GM23338 (cell line): ENCODE data around the gene ZNF19. TPM values are rescaled to one million over a fixed set of nuclear protein-coding genes. Genes with fewer than 3 reads are reported as not detected.

Experiments used
- ATAC-seq: fragments of 200-7000 bp; cut with Tn5 transposase; 3 replicates; pipeline ENCODE4 v1.9.1; 2020
- DNase-seq: peaks from one replicate; pipeline ENCODE4 v3.0.0-alpha.2; 2015; ENCODE audit warnings: low spot score
- H2AFZ ChIP-seq: fragments of 200-600 bp; sonication (generic); 2 replicates; pipeline ENCODE4 v1.8.0; 2016; ENCODE audit warnings: antibody characterized with exemption, mild to moderate bottlenecking, moderate library complexity
- H3F3A ChIP-seq: fragments of 200-600 bp; sonication (generic); replicated peaks from 2 replicates; pipeline ENCODE4 v1.8.0; 2017; ENCODE audit warnings: antibody characterized with exemption, mixed run types, low read depth
- H3K27ac ChIP-seq: fragments of 200-600 bp; sonication (generic); 2 replicates; pipeline ENCODE4 v1.6.1; 2016; ENCODE audit warnings: low read depth
- H3K27me3 ChIP-seq: fragments of 200-600 bp; sonication (generic); 2 replicates; pipeline ENCODE4 v1.8.0; 2016; ENCODE audit warnings: mild to moderate bottlenecking, mixed run types, moderate library complexity; ENCODE audit not compliant: insufficient read depth
- H3K36me3 ChIP-seq: fragments of 200-600 bp; sonication (generic); 2 replicates; pipeline ENCODE4 v1.8.0; 2016; ENCODE audit warnings: mild to moderate bottlenecking; ENCODE audit not compliant: insufficient read depth
- H3K4me1 ChIP-seq: fragments of 200-600 bp; sonication (generic); 2 replicates; pipeline ENCODE4 v1.8.0; 2016; ENCODE audit warnings: mild to moderate bottlenecking, moderate library complexity; ENCODE audit not compliant: insufficient read depth
- H3K4me2 ChIP-seq: fragments of 200-600 bp; sonication (generic); 2 replicates; pipeline ENCODE4 v1.7.1; 2017; ENCODE audit warnings: mixed run types
- H3K4me3 ChIP-seq: fragments of 200-600 bp; sonication (generic); 2 replicates; pipeline ENCODE4 v1.6.1; 2016; ENCODE audit warnings: mixed run types
- H3K79me2 ChIP-seq: fragments of 200-600 bp; sonication (generic); replicated peaks from 2 replicates; pipeline ENCODE4 v1.8.0; 2017; ENCODE audit warnings: mild to moderate bottlenecking; ENCODE audit not compliant: insufficient read depth
- H3K9me2 ChIP-seq: fragments of 200-600 bp; sonication (generic); 2 replicates; pipeline ENCODE4 v1.8.0; 2017; ENCODE audit not compliant: insufficient read depth
- H4K20me1 ChIP-seq: fragments of 200-600 bp; sonication (generic); replicated peaks from 2 replicates; pipeline ENCODE4 v1.8.0; 2017; ENCODE audit warnings: mild to moderate bottlenecking; ENCODE audit not compliant: insufficient read depth
- H3K27ac Mint-ChIP-seq: 2 replicates; pipeline ENCODE4 v1.8.0; 2020; ENCODE audit warnings: inconsistent platforms, mild to moderate bottlenecking, moderate library complexity, mixed read lengths
- H3K27me3 Mint-ChIP-seq: 3 replicates; pipeline ENCODE4 v1.8.0; 2022; ENCODE audit warnings: low read depth, mild to moderate bottlenecking, moderate library complexity, mixed read lengths, inconsistent platforms; ENCODE audit not compliant: insufficient read depth, poor library complexity
- H3K36me3 Mint-ChIP-seq: 3 replicates; pipeline ENCODE4 v1.8.0; 2021; ENCODE audit warnings: low read depth, mild to moderate bottlenecking, inconsistent platforms, moderate library complexity, mixed read lengths
- H3K4me1 Mint-ChIP-seq: 3 replicates; pipeline ENCODE4 v1.8.0; 2020; ENCODE audit warnings: mild to moderate bottlenecking, inconsistent platforms, mixed read lengths
- H3K4me3 Mint-ChIP-seq: 3 replicates; pipeline ENCODE4 v1.8.0; 2021; ENCODE audit warnings: moderate library complexity, mild to moderate bottlenecking, inconsistent platforms, mixed read lengths
- H3K9me3 Mint-ChIP-seq: 3 replicates; pipeline ENCODE4 v1.8.0; 2020; ENCODE audit warnings: moderate library complexity, mild to moderate bottlenecking, inconsistent platforms, mixed read lengths
- CREB1 ChIP-seq: fragments of 250-450 bp; sonication (Bioruptor Pico); IDR thresholded peaks from 2 replicates; pipeline ENCODE4 v1.5.0; 2020; ENCODE audit warnings: low read depth, mild to moderate bottlenecking, moderate library complexity
- CTCF ChIP-seq, 2 experiments: fragments of 200-600 bp in 1 of 2; sonication (generic) in 1 of 2; conservative IDR thresholded peaks; 2 replicates each; pipeline versions ENCODE4 v1.5.1 to v1.6.1; 2016 to 2017; ENCODE audit warnings: antibody characterized with exemption in 2 of 2, low read depth in 2 of 2, mild to moderate bottlenecking in 2 of 2, moderate library complexity in 1 of 2
- EZH2phosphoT487 ChIP-seq: fragments of 200-600 bp; sonication (generic); IDR thresholded peaks from one replicate; pipeline ENCODE4 v1.8.1; 2018; ENCODE audit warnings: antibody characterized with exemption; ENCODE audit not compliant: unreplicated experiment
- NANOG ChIP-seq: IDR thresholded peaks from 2 replicates; pipeline ENCODE4 v1.6.1; 2016; ENCODE audit warnings: antibody characterized with exemption, borderline replicate concordance
- STAT1 ChIP-seq: IDR thresholded peaks from one replicate; pipeline ENCODE4 v1.6.1; 2016; ENCODE audit warnings: antibody characterized with exemption; ENCODE audit not compliant: unreplicated experiment
- ZNF331 ChIP-seq: fragments of 250-450 bp; sonication (Bioruptor Pico); IDR thresholded peaks from 2 replicates; pipeline ENCODE4 v1.5.0; 2020; ENCODE audit warnings: low read depth, mild to moderate bottlenecking, moderate library complexity
- polyA plus RNA-seq: library from polyadenylated mRNA; unstranded; fragments of >200 nt; fragmentation: Nextera tagmentation; extraction: Ambion mirVana; gene quantifications from 2 replicates; pipeline ENCODE4 v1.2.1, GENCODE V29; 2016
- total RNA-seq: library from RNA; depleted of rRNA; stranded (reverse); fragments of >200 nt; shearing (Covaris generic); gene quantifications from 2 replicates; pipeline ENCODE4 v1.2.3, GENCODE V29; 2014

The ZNF19 gene
- total and polyA plus RNA-seq, 2 experiments from 2014 or later, result 1.0 to 4.8 TPM

GRCh38 chr16:71537643-71538042 lies 48.5 kb upstream of the ZNF19 start:
- no peak overlapping the region for H3K4me3 Mint-ChIP-seq
- no peaks in the 10 kb centered on the region for H3F3A ChIP-seq
- H3K36me3 Mint-ChIP-seq, result no peaks in the 10 kb centered on the region; the same call in 2 of the 3 replicates
- TF ChIP-seq NANOG, result no peak
- peak; percentile 68 to 93 for TF ChIP-seq CTCF (conservative IDR thresholded peaks at IDR 0.05; ENCODE audit: low read depth in 2 of 2)
- TF ChIP-seq ZNF331 (CRISPR knock-in tag), result no peak
- no peak for TF ChIP-seq CREB1 (CRISPR knock-in tag)
- no peaks in the 10 kb centered on the region; the same call in 1 of the 2 replicates for H4K20me1 ChIP-seq
- no peaks in the 10 kb centered on the region for H3K4me1 ChIP-seq
- H3K36me3 ChIP-seq, result no peaks in the 10 kb centered on the region
- no peak overlapping the region for H2AFZ ChIP-seq
- no peaks in the 10 kb centered on the region for H3K9me2 ChIP-seq
- H3K79me2 ChIP-seq, result no peaks in the 10 kb centered on the region
- H3K27me3 ChIP-seq, result no peaks in the 10 kb centered on the region
- ATAC-seq, result peak; percentile 87
- H3K27me3 Mint-ChIP-seq, result peaks cover 3% of the 10 kb centered on the region
- no peaks in the 10 kb centered on the region for H3K9me3 Mint-ChIP-seq
- no peak overlapping the region for H3K4me3 ChIP-seq
- H3K4me1 Mint-ChIP-seq, result peaks cover 7% of the 10 kb centered on the region
- peak; percentile 82 for DNase-seq
- H3K27ac Mint-ChIP-seq, result no peak overlapping the region
- H3K4me2 ChIP-seq, result no peak overlapping the region
- no peak overlapping the region for H3K27ac ChIP-seq

GRCh38 chr16:71536752-71537499 lies 47.8 kb upstream of the ZNF19 start:
- Mint-ChIP-seq H3K9me3 (no peaks in the 10 kb centered on the region), H3K4me1 (peaks cover 7% of the 10 kb centered on the region), H3K36me3 (no peaks in the 10 kb centered on the region; the same call in 2 of the 3 replicates), H3K4me3 (no peak overlapping the region), H3K27me3 (peaks cover 3% of the 10 kb centered on the region), H3K27ac (no peak overlapping the region)
- Histone ChIP-seq H3K36me3 (no peaks in the 10 kb centered on the region), H3K9me2 (no peaks in the 10 kb centered on the region), H3F3A (no peaks in the 10 kb centered on the region), H3K4me2 (no peak overlapping the region), H2AFZ (no peak overlapping the region), H3K27me3 (no peaks in the 10 kb centered on the region), H3K27ac (no peak overlapping the region), H4K20me1 (no peaks in the 10 kb centered on the region), H3K4me3 (no peak overlapping the region), H3K4me1 (no peaks in the 10 kb centered on the region), H3K79me2 (no peaks in the 10 kb centered on the region)
- no peak for DNase-seq
- ATAC-seq, result no peak
- TF ChIP-seq EZH2phosphoT487 (no peak), STAT1 (no peak), CREB1 (CRISPR knock-in tag) (no peak), CTCF (conservative IDR thresholded peaks at IDR 0.05; ENCODE audit: low read depth in 2 of 2) (no peak), ZNF331 (CRISPR knock-in tag) (no peak)
